ENCODE results near the gene GYPC. TPM values are rescaled to one million over a fixed set of nuclear protein-coding genes. Genes with fewer than 3 reads are reported as not detected.

Gene GYPC
- total RNA-seq, 2 donors from 2014 or later, result 7.1 to 14.7 TPM

GRCh38 chr2:126627643-126628042 lies 28.3 kb upstream of the GYPC start:
- Histone ChIP-seq H3K36me3 (no peaks in the 10 kb centered on the region), H3K4me3 (no peak overlapping the region), H3K27me3 (no peaks in the 10 kb centered on the region), H3K9me3 (no peaks in the 10 kb centered on the region), H3K9ac (ENCODE audit: low read depth in 2 of 2, low read length in 2 of 2) (no peak overlapping the region), H3K4me1 (no peaks in the 10 kb centered on the region), H3K27ac (no peak overlapping the region)
- TF ChIP-seq CTCF (IDR thresholded peaks at IDR 0.05), result no peak
- intact Hi-C loops (cut with DNase I), result no loop called here
- DNase-seq, result no peak

- Histone ChIP-seq H3K9ac (ENCODE audit: low read depth in 2 of 2, low read length in 2 of 2) (no peak overlapping the region), H3K4me3 (no peak overlapping the region), H3K9me3 (no peaks in the 10 kb centered on the region), H3K4me1 (no peaks in the 10 kb centered on the region), H3K27me3 (no peaks in the 10 kb centered on the region), H3K27ac (no peak overlapping the region), H3K36me3 (no peaks in the 10 kb centered on the region)
- intact Hi-C loops (cut with DNase I), result loop anchor here (10.0 kb wide), 1 partner anchor 890 kb away; no protein-coding TSS in a partner anchor
- peak; percentile 28 for DNase-seq
- TF ChIP-seq CTCF (IDR thresholded peaks at IDR 0.05), result peak; percentile 32
Observed at GRCh38 chr2:126634273-126634861, 21.6 kb upstream of the GYPC start.

GRCh38 chr2:126635281-126635680 lies 20.7 kb upstream of the GYPC start:
- Histone ChIP-seq H3K9me3 (no peaks in the 10 kb centered on the region), H3K27me3 (no peaks in the 10 kb centered on the region), H3K9ac (ENCODE audit: low read depth in 2 of 2, low read length in 2 of 2) (no peak overlapping the region), H3K4me1 (no peaks in the 10 kb centered on the region), H3K36me3 (no peaks in the 10 kb centered on the region), H3K27ac (no peak overlapping the region), H3K4me3 (no peak overlapping the region)
- intact Hi-C loops (cut with DNase I), result loop anchor here (10.0 kb wide), 1 partner anchor 890 kb away; no protein-coding TSS in a partner anchor
- no peak for TF ChIP-seq CTCF (IDR thresholded peaks at IDR 0.05)
- no peak for DNase-seq

- Histone ChIP-seq H3K4me3 (no peak overlapping the region), H3K9me3 (no peaks in the 10 kb centered on the region), H3K9ac (ENCODE audit: low read depth in 2 of 2, low read length in 2 of 2) (no peak overlapping the region), H3K27ac (no peak overlapping the region), H3K36me3 (no peaks in the 10 kb centered on the region), H3K27me3 (no peaks in the 10 kb centered on the region), H3K4me1 (no peaks in the 10 kb centered on the region)
- DNase-seq, result no peak
- no peak for TF ChIP-seq CTCF (IDR thresholded peaks at IDR 0.05)
- intact Hi-C loops (cut with DNase I), result loop anchor here (10.0 kb wide), 1 partner anchor 891 kb away; no protein-coding TSS in a partner anchor
Observed at GRCh38 chr2:126635736-126636135, 20.2 kb upstream of the GYPC start.

GRCh38 chr2:126637386-126637785 lies 18.6 kb upstream of the GYPC start:
- Histone ChIP-seq H3K4me1 (no peaks in the 10 kb centered on the region), H3K9me3 (no peaks in the 10 kb centered on the region), H3K27me3 (no peaks in the 10 kb centered on the region), H3K27ac (no peak overlapping the region), H3K4me3 (no peak overlapping the region), H3K9ac (ENCODE audit: low read depth in 2 of 2, low read length in 2 of 2) (no peak overlapping the region), H3K36me3 (no peaks in the 10 kb centered on the region)
- no peak for TF ChIP-seq CTCF (IDR thresholded peaks at IDR 0.05)
- no peak for DNase-seq
- intact Hi-C loops (cut with DNase I), result loop anchor here (10.0 kb wide), 1 partner anchor 893 kb away; no protein-coding TSS in a partner anchor
